Mucosa of descending colon (tissue), 3 donors: Measurements from ENCODE around the gene RNF214. TPM values are rescaled to one million over a fixed set of nuclear protein-coding genes. Genes with fewer than 3 reads are reported as not detected.
"Not testable (repeated sequence)": the region's sequence is repeated elsewhere in the genome, so short reads cannot be mapped to it uniquely, and the experiment has no call there.

ENCODE experiments used
- ATAC-seq: fragments of 200-7000 bp; cut with Tn5 transposase; one replicate; pipeline ENCODE4 v1.9.1; 2020; ENCODE audit warnings: mild to moderate bottlenecking, moderate library complexity
- DNase-seq, 3 donors: peaks; one replicate each; pipeline ENCODE4 v3.0.0-alpha.2; 2020
- H3K36me3 ChIP-seq: fragments of 200-600 bp; one replicate; pipeline ENCODE4 v1.8.0; 2021; ENCODE audit warnings: low read depth, mild to moderate bottlenecking
- H3K4me1 ChIP-seq: fragments of 200-600 bp; one replicate; pipeline ENCODE4 v1.8.0; 2021; ENCODE audit warnings: low read depth, mild to moderate bottlenecking
- H3K4me3 ChIP-seq: fragments of 200-600 bp; one replicate; pipeline ENCODE4 v1.8.0; 2021; ENCODE audit warnings: mild to moderate bottlenecking
- H3K9me3 ChIP-seq: fragments of 200-600 bp; one replicate; pipeline ENCODE4 v1.8.0; 2021; ENCODE audit warnings: mild to moderate bottlenecking
- CTCF ChIP-seq: fragments of 200-600 bp; IDR thresholded peaks from one replicate; pipeline ENCODE4 v1.8.0; 2022; ENCODE audit warnings: antibody characterized with exemption, mild to moderate bottlenecking
- intact Hi-C, 2 donors: fragments of 100-400 bp; cut with DNase I in 1 of 2; cut with micrococcal nuclease in 1 of 2; formaldehyde crosslinking; loops; one replicate each; pipeline versions ENCODE4 v1.11.0 to v1.11.1; 2022; cut with DNase I, micrococcal nuclease
- total RNA-seq, 3 donors: library from RNA; stranded (reverse); fragmentation: NEBNext Ultra II Directional in 2 of 3; extraction: Animal tissue kit (Norgen Biotek cat#: 25700) in 2 of 3; gene quantifications; one replicate each; pipeline versions ENCODE4 v1.2.1 to v1.2.4, GENCODE V29; 2021 to 2023
- donor health status: DM: no; HTN: no; CAD: no; lungs with moderate emphysema.
- donor health status: DM: no; HTN: no; CAD: no.
- donor health status: DM: no; HTN: yes; CAD: no.

Gene RNF214
- total RNA-seq, 3 donors from 2014 or later: 22.0 to 38.1 (median 25.4) TPM

DNA sequence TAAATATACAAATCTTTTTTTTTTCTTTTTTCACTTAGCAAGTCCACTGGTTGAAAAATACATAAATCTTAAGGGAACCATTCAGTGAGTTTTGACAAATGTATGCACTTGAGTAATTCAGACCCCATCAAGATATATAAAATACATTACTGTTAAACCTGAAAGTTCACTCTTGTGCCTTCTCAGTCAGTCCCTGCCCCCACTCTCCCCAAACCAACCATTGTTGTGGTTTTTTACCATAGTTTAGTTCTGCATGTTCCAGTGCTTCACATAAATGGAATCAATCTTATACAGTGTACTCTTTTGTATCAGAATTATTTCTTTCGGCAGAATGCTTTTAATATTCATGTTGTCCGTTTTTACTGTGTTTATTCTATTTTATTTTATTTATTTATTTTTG is 26.1 kb downstream of the RNF214 start:
- H3K4me1 ChIP-seq: no peaks in the 10 kb centered on the region
- no peak overlapping the region for H3K4me3 ChIP-seq
- H3K9me3 ChIP-seq: no peaks in the 10 kb centered on the region
- intact Hi-C loops: no loop called here
- H3K36me3 ChIP-seq: no peaks in the 10 kb centered on the region
- no peak for TF ChIP-seq CTCF
- ATAC-seq (no peak), DNase-seq (no peak)

GRCh38 chr11:117259417-117259816 is 26.9 kb downstream of the RNF214 start:
- H3K36me3 ChIP-seq: no peaks in the 10 kb centered on the region
- H3K4me1 ChIP-seq: no peaks in the 10 kb centered on the region
- no peak for DNase-seq
- no peaks in the 10 kb centered on the region for H3K9me3 ChIP-seq
- ATAC-seq: no peak
- intact Hi-C loops: no loop called here
- no peak overlapping the region for H3K4me3 ChIP-seq
- no peak for TF ChIP-seq CTCF

DNA sequence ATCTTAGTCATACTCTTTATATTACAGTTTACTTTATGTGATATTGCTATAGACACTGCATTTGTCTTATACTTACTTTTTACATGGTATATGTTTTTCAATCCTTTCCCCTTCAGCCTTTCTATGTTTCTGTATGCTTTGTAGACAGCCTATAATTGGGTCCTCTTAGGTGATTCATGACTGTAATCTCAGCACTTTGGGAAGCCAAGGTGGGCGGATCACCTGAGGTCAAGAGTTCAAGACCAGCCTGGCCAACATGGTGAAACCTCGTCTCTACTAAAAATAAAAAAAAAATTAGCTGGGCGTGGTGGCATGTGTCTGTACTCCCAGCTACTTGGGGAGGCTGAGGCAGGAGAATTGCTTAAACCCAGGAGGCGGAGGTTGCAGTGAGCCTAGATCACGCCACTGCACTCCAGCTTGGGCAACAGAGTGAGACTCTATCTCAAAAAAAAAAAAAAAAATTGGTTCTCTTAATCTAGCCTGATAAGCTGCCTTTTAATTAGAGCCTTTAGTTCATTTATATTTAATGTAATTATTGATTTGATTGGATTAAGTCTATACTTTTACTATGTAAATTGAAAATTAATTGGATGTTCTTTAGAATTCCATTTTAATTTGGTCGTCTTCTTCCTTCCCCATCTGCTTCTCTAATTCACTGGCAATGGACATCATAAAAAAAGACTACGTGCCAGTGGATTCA is 32.3 kb downstream of the RNF214 start:
- H3K4me3 ChIP-seq, intact Hi-C loops, H3K36me3 ChIP-seq: not testable (repeated sequence)

DNA sequence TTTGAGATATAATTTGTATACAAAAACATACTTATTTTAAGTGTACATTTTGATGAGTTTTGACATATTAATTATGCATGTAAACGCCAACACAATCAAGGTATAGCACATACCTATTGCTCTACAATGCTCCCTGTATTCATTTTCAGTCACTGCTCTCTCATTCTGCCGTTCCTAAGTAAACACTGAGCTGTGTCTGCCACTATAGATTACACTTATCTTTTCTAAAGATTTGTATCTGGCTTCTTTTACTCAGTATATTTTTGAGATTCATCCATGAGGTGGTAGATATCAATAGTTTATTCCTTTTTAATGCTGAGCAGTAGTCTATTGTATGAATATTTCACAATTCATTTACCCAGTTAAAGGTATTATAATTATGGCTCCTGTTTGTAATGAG is 33.3 kb downstream of the RNF214 start:
- Histone ChIP-seq H3K36me3 (no peaks in the 10 kb centered on the region), H3K4me1 (no peaks in the 10 kb centered on the region), H3K4me3 (no peak overlapping the region), H3K9me3 (no peaks in the 10 kb centered on the region)
- no peak for DNase-seq
- TF ChIP-seq CTCF: no peak
- ATAC-seq: no peak
- intact Hi-C loops: no loop called here

More for the DNA sequence above, 32.3 kb downstream of the RNF214 start:
- not testable (repeated sequence) for H3K4me1 ChIP-seq, H3K9me3 ChIP-seq, ATAC-seq, DNase-seq

DNA sequence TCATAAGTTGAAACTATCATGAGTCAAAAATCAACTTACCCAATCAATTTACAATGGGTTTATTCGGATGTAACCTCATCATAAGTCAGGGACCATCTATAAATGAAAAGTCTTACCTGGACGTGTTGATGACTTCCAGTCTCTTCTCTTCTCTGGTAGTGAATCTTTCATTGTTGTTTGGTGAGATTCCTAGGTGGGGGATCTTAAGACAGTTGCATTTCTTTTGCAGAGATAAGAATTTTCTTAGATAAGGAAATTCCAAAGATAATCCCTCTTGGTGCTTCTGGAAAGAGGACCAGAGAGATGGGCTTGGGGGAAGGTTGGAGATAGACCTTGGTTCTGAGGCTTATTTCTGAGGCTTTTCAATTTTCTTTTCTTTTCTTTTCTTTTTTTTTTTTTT is 37.4 kb downstream of the RNF214 start:
- Histone ChIP-seq H3K9me3 (peaks cover 5% of the 10 kb centered on the region), H3K4me1 (no peaks in the 10 kb centered on the region), H3K4me3 (no peak overlapping the region), H3K36me3 (no peaks in the 10 kb centered on the region)
- DNase-seq: no peak
- TF ChIP-seq CTCF: no peak
- intact Hi-C loops: no loop called here
- no peak for ATAC-seq

- intact Hi-C loops: no loop called here
- Histone ChIP-seq H3K4me1 (no peaks in the 10 kb centered on the region), H3K4me3 (no peak overlapping the region), H3K9me3 (peaks cover 5% of the 10 kb centered on the region), H3K36me3 (no peaks in the 10 kb centered on the region)
- TF ChIP-seq CTCF: no peak
- ATAC-seq (no peak), DNase-seq (no peak)
Observed at GRCh38 chr11:117271208-117271607, 38.7 kb downstream of the RNF214 start.

GRCh38 chr11:117272175-117272574 is 39.7 kb downstream of the RNF214 start:
- ATAC-seq, H3K36me3 ChIP-seq, H3K9me3 ChIP-seq, intact Hi-C loops, H3K4me3 ChIP-seq, H3K4me1 ChIP-seq, DNase-seq: not testable (repeated sequence)
